Keratinocyte (primary cell): ENCODE data around the gene OGDH. TPM values are rescaled to one million over a fixed set of nuclear protein-coding genes. Genes with fewer than 3 reads are reported as not detected.

Experiments used
- DNase-seq: peaks from one replicate; pipeline ENCODE4 v3.0.0-alpha.2; 2011; ENCODE audit warnings: low read depth, missing footprints, low spot score
- FAIRE-seq: peaks from 2 replicates; lab custom pipeline; 2011; peaks lifted over from hg19 to GRCh38; lab: Jason Lieb, UNC
- H2AFZ ChIP-seq: 2 replicates; pipeline ENCODE4 v1.6.0; 2012; ENCODE audit warnings: low read length, control low read depth, inconsistent platforms; ENCODE audit not compliant: control insufficient read depth
- H3K27ac ChIP-seq: 2 replicates; pipeline ENCODE4 v1.5.1; 2011; ENCODE audit warnings: low read length; ENCODE audit not compliant: control insufficient read depth, insufficient read depth
- H3K27me3 ChIP-seq: 3 replicates; pipeline ENCODE4 v1.6.0; 2011; ENCODE audit warnings: low read length; ENCODE audit not compliant: control insufficient read depth, insufficient read depth; ENCODE audit errors: extremely low read depth
- H3K36me3 ChIP-seq, 2 experiments: 2 replicates in 1 of 2; 3 replicates in 1 of 2; pipeline ENCODE4 v1.5.1; 2011; ENCODE audit warnings: low read length in 2 of 2, mild to moderate bottlenecking in 1 of 2; ENCODE audit not compliant: control insufficient read depth in 2 of 2, insufficient read depth in 2 of 2; ENCODE audit errors: extremely low read depth in 1 of 2
- H3K4me1 ChIP-seq: 3 replicates; pipeline ENCODE4 v1.5.1; 2011; ENCODE audit warnings: low read length; ENCODE audit not compliant: control insufficient read depth, insufficient read depth; ENCODE audit errors: extremely low read depth
- H3K4me2 ChIP-seq: 3 replicates; pipeline ENCODE4 v1.6.0; 2011; ENCODE audit warnings: low read depth, low read length; ENCODE audit not compliant: control insufficient read depth, insufficient read depth; ENCODE audit errors: extremely low read depth
- H3K4me3 ChIP-seq, 3 experiments: fragments of 200-600 bp in 1 of 3; sonication (generic) in 1 of 3; 2 replicates in 2 of 3; 3 replicates in 1 of 3; pipeline ENCODE4 v1.5.1; 2011 to 2016; ENCODE audit warnings: low read length in 3 of 3, mild to moderate bottlenecking in 3 of 3, control low read depth in 2 of 3, inconsistent platforms in 1 of 3, low read depth in 1 of 3, mixed read lengths in 1 of 3, mixed run types in 1 of 3, moderate library complexity in 1 of 3; ENCODE audit not compliant: control insufficient read depth in 2 of 3, insufficient read depth in 2 of 3; ENCODE audit errors: extremely low read depth in 1 of 3
- H3K79me2 ChIP-seq: 2 replicates; pipeline ENCODE4 v1.6.0; 2012; ENCODE audit warnings: low read length; ENCODE audit not compliant: control insufficient read depth, insufficient read depth
- H3K9ac ChIP-seq: 3 replicates; pipeline ENCODE4 v1.6.0; 2011; ENCODE audit warnings: low read length; ENCODE audit not compliant: control insufficient read depth, insufficient read depth; ENCODE audit errors: extremely low read depth
- H3K9me1 ChIP-seq: 3 replicates; pipeline ENCODE4 v1.6.0; 2011; ENCODE audit warnings: low read length; ENCODE audit not compliant: control insufficient read depth, insufficient read depth; ENCODE audit errors: extremely low read depth
- H3K9me3 ChIP-seq: 2 replicates; pipeline ENCODE4 v1.5.1; 2012; ENCODE audit warnings: low read depth, low read length; ENCODE audit not compliant: control insufficient read depth
- H4K20me1 ChIP-seq: 3 replicates; pipeline ENCODE4 v1.6.0; 2011; ENCODE audit warnings: low read length; ENCODE audit not compliant: control insufficient read depth, insufficient read depth; ENCODE audit errors: extremely low read depth
- EZH2 ChIP-seq: IDR thresholded peaks from one replicate; pipeline ENCODE4 v1.6.1; 2012; ENCODE audit warnings: inconsistent platforms, mild to moderate bottlenecking, low read length, moderate library complexity
- dilution Hi-C: fragments of 300-500 bp; cut with MboI; formaldehyde crosslinking; loops from one replicate; pipeline ENCODE4 v1.7.0; 2020; ENCODE audit warnings: low sequenced_read_pairs; ENCODE audit not compliant: extremely low pct_ligation_motif_present
- polyA plus RNA-seq, 5 experiments: library from polyadenylated mRNA; depleted of rRNA in 3 of 5; stranded (reverse) in 3 of 5; stranded (forward) in 1 of 5; unstranded in 1 of 5; fragments of >200 nt; gene quantifications; 1 replicate in 1 of 5; 2 replicates in 3 of 5; 3 replicates in 1 of 5; pipeline versions ENCODE4 v1.2.1 to v1.2.3, GENCODE V29; 2011 to 2012; ENCODE audit warnings: missing spikeins in 2 of 5, low read depth in 1 of 5, low replicate concordance in 1 of 5
- TF ChIP-seq, protein P1 (sequence below), 3 experiments: IDR thresholded peaks in 1 of 3; conservative IDR thresholded peaks in 1 of 3; optimal IDR thresholded peaks in 1 of 3; 2 replicates in 2 of 3; 3 replicates in 1 of 3; pipeline versions ENCODE3 to v1.5.1; 2011; ENCODE audit warnings: low read length in 3 of 3, mild to moderate bottlenecking in 3 of 3, moderate library complexity in 2 of 3, control low read depth in 1 of 3, inconsistent platforms in 1 of 3; ENCODE audit not compliant: insufficient read depth in 2 of 3; ENCODE audit errors: extremely low read depth in 1 of 3

Gene OGDH
- polyA plus RNA-seq, 1 donor (not counting 4 experiments of a cell fraction or from before 2014, with no cell fraction given) = 46.4 TPM

- H3K4me1 ChIP-seq = peaks cover 35% of the 10 kb centered on the region
- DNase-seq (no peak), FAIRE-seq (no peak)
- peaks cover 0 to 8% of the 10 kb centered on the region in 2 experiments for H3K36me3 ChIP-seq
- H3K9me1 ChIP-seq = no peaks in the 10 kb centered on the region
- peaks cover 3% of the 10 kb centered on the region for H4K20me1 ChIP-seq
- dilution Hi-C loops = no loop called here
- no peak overlapping the region for H3K9ac ChIP-seq
- H3K4me2 ChIP-seq = no peak overlapping the region
- no peak overlapping the region for H3K27ac ChIP-seq
- TF ChIP-seq EZH2 = no peak
- TF ChIP-seq, protein P1, sequence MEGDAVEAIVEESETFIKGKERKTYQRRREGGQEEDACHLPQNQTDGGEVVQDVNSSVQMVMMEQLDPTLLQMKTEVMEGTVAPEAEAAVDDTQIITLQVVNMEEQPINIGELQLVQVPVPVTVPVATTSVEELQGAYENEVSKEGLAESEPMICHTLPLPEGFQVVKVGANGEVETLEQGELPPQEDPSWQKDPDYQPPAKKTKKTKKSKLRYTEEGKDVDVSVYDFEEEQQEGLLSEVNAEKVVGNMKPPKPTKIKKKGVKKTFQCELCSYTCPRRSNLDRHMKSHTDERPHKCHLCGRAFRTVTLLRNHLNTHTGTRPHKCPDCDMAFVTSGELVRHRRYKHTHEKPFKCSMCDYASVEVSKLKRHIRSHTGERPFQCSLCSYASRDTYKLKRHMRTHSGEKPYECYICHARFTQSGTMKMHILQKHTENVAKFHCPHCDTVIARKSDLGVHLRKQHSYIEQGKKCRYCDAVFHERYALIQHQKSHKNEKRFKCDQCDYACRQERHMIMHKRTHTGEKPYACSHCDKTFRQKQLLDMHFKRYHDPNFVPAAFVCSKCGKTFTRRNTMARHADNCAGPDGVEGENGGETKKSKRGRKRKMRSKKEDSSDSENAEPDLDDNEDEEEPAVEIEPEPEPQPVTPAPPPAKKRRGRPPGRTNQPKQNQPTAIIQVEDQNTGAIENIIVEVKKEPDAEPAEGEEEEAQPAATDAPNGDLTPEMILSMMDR (optimal IDR thresholded peaks at IDR 0.05 in 1 of 3, IDR thresholded peaks at IDR 0.05 in 1 of 3, conservative IDR thresholded peaks at IDR 0.05 in 1 of 3; ENCODE audit: extremely low read depth in 1 of 3, insufficient read depth in 2 of 3, low read length in 3 of 3) = no peak
- H3K27me3 ChIP-seq = no peaks in the 10 kb centered on the region
- H2AFZ ChIP-seq = no peak overlapping the region
- peaks cover 95% of the 10 kb centered on the region for H3K79me2 ChIP-seq
- no peaks in the 10 kb centered on the region for H3K9me3 ChIP-seq
- no peak overlapping the region for H3K4me3 ChIP-seq
These were observed 10.1 kb downstream of the OGDH start for GRCh38 chr7:44616545-44616944.

GRCh38 chr7:44617225-44617890 is 10.9 kb downstream of the OGDH start:
- Histone ChIP-seq H3K27me3 (no peaks in the 10 kb centered on the region), H3K4me2 (peak overlapping the region; percentile 60), H3K27ac (peak overlapping the region; percentile 83), H3K4me1 (peaks cover 35% of the 10 kb centered on the region), H3K4me3 (no peak overlapping the region), H3K36me3 (peaks cover 0 to 8% of the 10 kb centered on the region in 2 experiments), H4K20me1 (no peaks in the 10 kb centered on the region), H3K9ac (peak overlapping the region; percentile 63), H3K9me1 (no peaks in the 10 kb centered on the region), H2AFZ (no peak overlapping the region), H3K9me3 (no peaks in the 10 kb centered on the region), H3K79me2 (peaks cover 97% of the 10 kb centered on the region)
- DNase-seq (no peak), FAIRE-seq (peak; percentile 41)
- dilution Hi-C loops = no loop called here
- no peak for TF ChIP-seq EZH2
- TF ChIP-seq, protein P1 (optimal IDR thresholded peaks at IDR 0.05 in 1 of 3, IDR thresholded peaks at IDR 0.05 in 1 of 3, conservative IDR thresholded peaks at IDR 0.05 in 1 of 3; ENCODE audit: extremely low read depth in 1 of 3, insufficient read depth in 2 of 3, low read length in 3 of 3) = no peak
